Stimulated activated CD8-positive, alpha-beta memory T cell treated with anti-CD3 and anti-CD28 coated beads, Interleukin-15, amount 100 ng/mL, for 24 hours (primary cell): ENCODE data around the gene CSNK2A1.
"Not testable (repeated sequence)": the region's sequence is repeated elsewhere in the genome, so short reads cannot be mapped to it uniquely, and the experiment has no call there.

Experiments
- DNase-seq: peaks from one replicate; pipeline ENCODE4 v3.0.0-alpha.2; 2020; ENCODE audit warnings: low read depth

Gene CSNK2A1

GRCh38 chr20:483815-484644, 59.6 kb downstream of the CSNK2A1 start:
- no peak for DNase-seq

DNA sequence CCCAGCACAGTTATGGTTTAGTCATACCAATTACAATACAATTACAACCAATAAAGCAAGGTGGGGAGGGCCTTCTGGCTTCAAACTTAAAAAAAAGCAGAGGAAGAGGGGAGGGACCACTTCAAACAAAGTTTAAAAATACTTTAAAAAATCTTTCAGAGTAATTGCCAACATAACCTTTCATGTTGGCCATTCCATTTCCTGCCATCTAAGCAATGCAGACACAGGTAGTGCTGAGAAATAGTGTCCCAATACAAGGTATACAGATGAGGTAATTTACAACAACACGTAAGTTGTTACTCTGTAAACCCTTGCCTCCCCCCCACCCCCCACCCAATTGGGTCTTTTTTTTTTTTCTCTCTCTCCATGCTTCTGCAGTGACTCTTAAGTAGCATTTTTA, 62.4 kb downstream of the CSNK2A1 start:
- no peak for DNase-seq

DNA sequence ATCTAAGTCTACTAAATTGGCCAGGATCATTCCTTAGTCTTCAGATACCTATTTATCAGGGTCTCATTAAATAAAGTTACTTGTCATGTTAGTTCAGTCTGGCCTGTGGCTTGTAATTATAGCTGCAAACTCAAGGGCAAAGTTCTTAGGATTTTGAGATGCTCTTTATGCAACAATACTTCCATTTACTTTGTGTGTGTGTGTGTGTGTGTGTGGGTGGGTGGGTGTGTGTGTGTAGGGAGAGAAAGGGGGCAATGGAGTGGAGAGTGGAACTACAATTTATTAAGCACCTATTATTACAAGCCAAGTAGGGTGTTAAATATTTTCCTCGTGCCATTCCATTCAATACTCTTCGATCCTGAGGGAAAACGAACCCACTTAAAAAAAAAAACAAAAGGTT, 63.5 kb downstream of the CSNK2A1 start:
- DNase-seq, result no peak

DNA sequence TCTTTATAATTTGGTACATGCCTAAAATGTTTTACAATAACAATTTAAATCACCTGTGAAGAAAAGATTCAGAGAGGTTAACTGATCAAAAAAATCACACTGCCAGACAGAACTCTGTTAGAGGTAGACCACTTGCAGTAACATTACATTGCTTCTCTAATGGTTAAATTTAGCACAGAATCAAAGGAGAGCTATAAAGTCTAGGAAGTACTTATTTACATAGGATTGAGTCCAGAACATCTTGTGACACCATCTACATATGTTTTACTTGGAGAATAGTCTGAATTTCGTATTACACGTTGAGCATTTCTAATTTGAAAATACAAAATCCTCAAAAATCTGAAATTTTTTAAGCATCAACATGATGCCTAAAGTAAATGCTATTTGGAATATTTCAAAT, 64.1 kb downstream of the CSNK2A1 start:
- no peak for DNase-seq

- DNase-seq, result no peak
These were observed 64.6 kb downstream of the CSNK2A1 start for GRCh38 chr20:478949-479429.

DNA sequence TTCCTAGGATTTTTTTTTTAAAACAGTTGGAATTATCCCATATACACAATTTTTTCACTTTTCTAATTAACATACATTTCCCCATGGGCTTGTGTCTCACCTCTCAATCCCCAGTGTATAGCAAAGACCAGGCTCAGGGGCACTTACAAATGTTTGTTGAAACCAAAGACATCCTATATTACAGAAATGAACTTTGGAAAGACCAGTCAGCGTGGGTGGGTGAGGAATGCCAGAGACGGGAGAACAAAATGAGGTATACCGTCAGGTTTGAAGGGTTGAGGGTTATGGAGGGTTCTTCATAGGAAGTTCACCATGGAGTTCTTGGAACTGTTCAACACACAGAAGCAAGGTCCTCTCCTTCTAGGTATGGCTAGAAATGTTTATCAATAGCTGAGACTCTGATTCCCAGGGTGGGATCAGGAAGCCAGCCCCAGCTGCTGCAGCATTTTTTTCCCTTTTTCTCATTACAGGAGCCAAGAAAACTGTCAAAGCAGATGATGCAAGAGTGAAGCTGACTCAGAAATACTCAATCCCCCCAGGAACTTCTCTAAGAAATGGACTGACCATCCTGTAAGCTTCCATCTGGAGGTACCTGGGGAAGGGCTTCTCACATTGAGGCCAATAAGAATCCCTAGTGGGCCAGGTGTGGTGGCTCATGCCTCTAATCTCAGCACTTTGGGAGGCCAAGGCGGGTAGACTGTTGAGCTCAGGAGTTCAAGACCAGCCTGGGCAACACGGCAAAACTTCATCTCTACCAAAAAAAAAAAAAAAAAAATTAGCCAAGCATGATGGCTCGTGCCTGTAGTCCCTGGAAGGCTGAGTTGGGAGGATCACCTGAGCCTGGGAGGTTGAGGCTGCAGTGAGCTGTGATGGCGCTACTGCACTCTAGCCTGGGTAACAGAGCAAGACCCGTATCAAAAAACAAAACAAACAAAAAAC, 65.3 kb downstream of the CSNK2A1 start:
- no peak for DNase-seq

- DNase-seq, result not testable (repeated sequence)
These were observed 66.9 kb downstream of the CSNK2A1 start for GRCh38 chr20:476561-477249.

DNA sequence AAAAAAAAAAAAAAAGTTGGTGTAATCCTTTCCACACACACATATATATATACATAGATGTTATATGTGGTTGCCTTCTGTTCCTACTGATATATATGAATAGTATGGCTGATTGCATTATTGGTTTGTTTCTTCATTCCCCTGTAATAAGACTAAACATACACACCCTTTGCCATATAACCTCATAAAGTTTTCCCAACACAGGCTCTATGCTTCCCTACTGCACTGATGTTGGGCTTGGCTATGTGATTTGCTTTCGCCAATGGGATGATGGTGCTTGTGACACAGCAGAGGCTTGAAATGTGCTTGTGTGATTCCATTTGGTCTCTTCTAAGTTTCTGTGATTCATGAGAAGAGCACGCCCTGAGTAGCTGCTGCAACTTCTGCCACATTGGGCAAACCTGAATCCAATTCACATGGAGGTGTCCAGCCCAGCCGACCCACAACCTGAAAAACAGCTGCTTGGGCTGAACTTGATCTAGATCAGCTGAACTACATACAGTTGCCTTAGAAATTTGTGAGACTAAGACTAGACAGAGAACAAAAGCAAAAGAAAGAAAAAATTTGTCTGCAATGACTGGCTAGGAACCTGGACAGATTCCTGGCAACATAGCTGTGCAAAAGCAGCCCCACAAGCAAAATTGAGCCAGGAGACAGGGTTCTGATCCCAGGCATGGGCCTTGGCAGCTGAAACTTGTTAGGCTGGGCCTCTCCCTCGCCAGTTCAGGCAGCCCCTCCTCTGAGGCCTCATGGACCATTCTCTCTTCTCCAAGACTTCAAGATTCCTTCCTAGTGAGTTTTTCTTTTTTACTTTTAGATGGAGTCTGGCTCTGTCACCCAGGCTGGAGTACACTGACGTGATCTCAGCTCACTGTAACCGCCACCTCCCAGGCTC, 67.9 kb downstream of the CSNK2A1 start:
- no peak for DNase-seq

- DNase-seq, result no peak
These were observed 69.0 kb downstream of the CSNK2A1 start for GRCh38 chr20:474581-474980.

DNA sequence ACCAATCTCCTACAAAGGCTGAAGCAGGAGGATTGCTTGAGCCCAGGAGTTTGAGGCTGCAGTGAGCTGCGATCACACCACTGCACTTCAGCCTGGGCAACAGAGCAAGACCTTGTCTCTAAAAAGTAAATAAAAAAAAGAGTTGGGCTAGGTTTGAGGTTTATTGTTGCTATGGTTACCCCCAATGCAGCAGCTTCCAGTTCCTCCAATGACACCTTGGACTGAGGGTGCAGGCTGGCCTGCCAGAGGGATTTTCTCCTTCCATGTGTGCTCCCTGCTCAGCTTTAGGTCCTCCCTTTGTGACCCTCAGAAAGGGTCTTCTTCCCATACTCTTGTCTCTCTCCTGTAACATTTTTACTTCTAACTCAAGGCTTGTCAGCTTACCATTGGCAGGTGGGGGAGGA, 70.7 kb downstream of the CSNK2A1 start:
- no peak for DNase-seq

GRCh38 chr20:472137-472846, 71.3 kb downstream of the CSNK2A1 start:
- DNase-seq, result no peak

- DNase-seq, result no peak
These were observed 73.7 kb downstream of the CSNK2A1 start for GRCh38 chr20:469746-470490.

DNA sequence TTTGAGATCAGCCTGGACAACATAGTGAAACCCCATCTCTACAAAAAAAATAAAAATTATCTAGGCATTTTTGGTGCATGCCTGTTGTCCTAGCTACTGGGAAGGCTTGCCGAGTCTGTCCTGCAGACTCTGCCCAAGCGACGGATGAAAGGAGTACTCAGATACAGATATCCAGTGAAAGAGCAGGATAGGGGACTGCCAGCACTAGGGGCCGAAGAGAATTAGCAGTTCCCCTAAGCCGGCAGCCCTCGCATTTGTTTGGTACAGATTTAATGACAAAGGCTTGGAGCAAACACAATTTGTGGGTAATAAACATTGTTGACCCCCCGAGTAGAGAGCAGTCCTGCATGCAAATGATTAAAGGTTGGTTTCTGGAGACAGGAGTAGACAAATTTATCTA, 75.8 kb downstream of the CSNK2A1 start:
- DNase-seq, result no peak

- peak; percentile 72 for DNase-seq
These were observed 81.2 kb downstream of the CSNK2A1 start, which contains the start of gene TBC1D20 for GRCh38 chr20:462199-462991. Gene TBC1D20, minus strand, starts transcription at chr20:462533. Its CDS starts 128 bp downstream, at chr20:462405.

DNA sequence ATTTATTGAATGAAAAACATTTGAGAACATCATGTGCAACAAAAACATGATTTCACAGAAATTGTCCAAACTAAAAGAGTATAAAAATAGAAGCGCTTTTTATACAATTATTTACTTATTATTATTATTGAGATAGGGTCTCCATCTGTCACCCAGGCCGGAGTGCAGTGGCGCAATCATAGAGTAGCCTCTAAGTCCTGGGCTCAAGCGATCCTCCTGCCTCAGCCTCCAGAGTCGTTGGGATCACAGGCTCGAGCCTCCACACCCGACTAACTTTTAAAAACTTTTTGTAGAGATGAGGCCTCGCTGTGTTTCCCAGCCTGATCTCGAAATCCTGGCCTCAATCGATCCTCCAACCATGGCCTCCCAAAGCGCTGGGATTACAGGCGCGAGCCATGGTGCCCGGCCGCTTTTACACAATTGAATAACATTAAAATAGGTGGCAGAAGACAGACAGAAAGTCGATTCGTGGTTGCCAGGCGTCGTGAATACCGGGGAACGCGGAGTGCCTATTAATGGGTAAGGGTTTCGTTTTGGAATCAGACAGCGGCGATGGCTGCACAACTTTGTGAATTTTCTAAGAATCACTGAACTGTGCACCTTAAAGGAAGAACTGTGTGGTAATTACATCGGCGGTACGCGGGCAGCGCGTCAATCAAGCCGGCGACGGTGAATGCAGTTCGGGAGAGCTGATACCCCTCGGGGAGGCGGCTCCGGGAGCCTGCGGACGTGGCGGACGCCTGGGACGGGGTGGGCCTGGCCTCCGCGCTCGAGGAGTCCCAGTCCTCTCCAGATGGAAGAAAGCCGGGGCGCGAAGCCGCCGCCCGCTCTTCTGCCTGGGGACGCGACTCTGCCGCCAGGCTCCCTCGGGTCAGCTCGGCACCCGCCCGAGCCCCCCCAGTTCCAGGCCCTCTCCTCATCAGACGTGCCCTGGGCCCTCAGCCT, 82.1 kb downstream of the CSNK2A1 start:
- peak; percentile 11 for DNase-seq

DNA sequence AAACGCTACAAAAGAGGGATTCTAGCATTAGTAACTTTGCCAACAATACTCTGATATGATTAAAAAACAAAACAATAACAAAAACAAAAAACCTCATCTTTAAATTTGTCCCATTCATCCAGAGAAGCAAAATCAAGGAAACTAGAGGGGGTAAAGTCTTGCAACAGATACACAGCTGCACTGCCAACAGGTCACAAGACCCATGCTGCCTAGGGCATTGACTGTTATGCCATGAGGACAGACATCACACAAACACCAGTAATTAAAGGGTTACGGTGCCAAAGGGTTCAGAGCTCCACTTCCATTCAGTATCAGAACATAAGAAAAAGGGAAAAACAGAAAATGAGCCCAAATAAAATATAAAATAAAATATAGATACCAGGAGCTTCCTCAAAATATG, 82.9 kb downstream of the CSNK2A1 start:
- no peak for DNase-seq

DNA sequence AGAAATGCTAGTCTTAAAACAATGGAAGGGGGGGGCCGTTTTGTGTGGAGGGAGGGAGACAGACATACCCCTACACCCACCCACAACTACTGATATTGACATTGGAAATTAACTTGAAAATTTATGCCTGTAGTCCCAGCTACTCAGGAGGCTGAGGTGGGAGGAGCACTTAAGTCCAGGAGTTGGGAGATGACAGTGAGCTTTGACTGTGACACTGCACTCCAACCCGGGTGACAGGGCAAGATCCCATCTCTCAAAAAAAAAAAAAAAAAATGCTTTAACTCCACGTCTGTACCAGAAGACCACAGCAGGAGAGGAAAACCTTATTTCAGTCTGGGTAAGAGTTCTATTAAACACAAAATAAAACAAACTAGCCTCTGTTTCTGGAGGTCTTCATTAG, 83.4 kb downstream of the CSNK2A1 start:
- no peak for DNase-seq

- no peak for DNase-seq
These were observed 84.8 kb downstream of the CSNK2A1 start for GRCh38 chr20:458776-459175.
